ENCODE measurements around the gene GJA3. TPM values are rescaled to one million over a fixed set of nuclear protein-coding genes. Genes with fewer than 3 reads are reported as not detected.
A peak's percentile ranks its signal among the peaks of the same experiment; 100 is the strongest.

GJA3 gene
- total RNA-seq, 1 donor, result under 0.01 TPM

DNA sequence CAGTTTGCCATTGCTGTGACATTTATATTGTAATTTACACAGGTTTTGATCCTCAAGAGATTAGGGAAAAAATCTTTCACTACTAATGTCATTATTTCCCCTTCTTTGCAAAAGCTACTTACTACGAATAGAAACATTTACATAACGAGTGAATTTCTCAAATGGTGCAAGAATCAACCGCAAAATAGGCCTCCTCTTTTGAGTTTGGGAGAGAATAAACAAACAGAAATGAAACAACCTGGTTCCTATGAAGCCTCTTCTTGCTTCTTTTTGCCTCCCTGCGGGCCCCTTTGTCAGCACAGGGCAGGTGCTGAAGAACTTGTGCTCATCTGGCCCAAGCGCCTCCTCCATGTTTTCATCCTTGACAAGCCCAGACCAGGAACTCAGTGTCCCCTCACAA lies 10.1 kb upstream of the GJA3 start:
- no peaks in the 10 kb centered on the region for H3K36me3 ChIP-seq (ENCODE audit: insufficient read depth, low read length)
- DNase-seq (ENCODE audit: insufficient read length, low spot score, missing footprints), result no peak
- no peak overlapping the region for H3K4me3 ChIP-seq (ENCODE audit: insufficient read depth, low read length)
- no peaks in the 10 kb centered on the region for H3K79me2 ChIP-seq (ENCODE audit: insufficient read depth, low read length)
- peaks cover 37% of the 10 kb centered on the region for H3K27me3 ChIP-seq (ENCODE audit: insufficient read depth, low read length)
- H3K9me3 ChIP-seq (ENCODE audit: low read depth, low read length), result no peaks in the 10 kb centered on the region
- no peak overlapping the region for H2AFZ ChIP-seq (ENCODE audit: low read length)
- TF ChIP-seq, protein P1, sequence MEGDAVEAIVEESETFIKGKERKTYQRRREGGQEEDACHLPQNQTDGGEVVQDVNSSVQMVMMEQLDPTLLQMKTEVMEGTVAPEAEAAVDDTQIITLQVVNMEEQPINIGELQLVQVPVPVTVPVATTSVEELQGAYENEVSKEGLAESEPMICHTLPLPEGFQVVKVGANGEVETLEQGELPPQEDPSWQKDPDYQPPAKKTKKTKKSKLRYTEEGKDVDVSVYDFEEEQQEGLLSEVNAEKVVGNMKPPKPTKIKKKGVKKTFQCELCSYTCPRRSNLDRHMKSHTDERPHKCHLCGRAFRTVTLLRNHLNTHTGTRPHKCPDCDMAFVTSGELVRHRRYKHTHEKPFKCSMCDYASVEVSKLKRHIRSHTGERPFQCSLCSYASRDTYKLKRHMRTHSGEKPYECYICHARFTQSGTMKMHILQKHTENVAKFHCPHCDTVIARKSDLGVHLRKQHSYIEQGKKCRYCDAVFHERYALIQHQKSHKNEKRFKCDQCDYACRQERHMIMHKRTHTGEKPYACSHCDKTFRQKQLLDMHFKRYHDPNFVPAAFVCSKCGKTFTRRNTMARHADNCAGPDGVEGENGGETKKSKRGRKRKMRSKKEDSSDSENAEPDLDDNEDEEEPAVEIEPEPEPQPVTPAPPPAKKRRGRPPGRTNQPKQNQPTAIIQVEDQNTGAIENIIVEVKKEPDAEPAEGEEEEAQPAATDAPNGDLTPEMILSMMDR (IDR thresholded peaks at IDR 0.05; ENCODE audit: extremely low read depth, low read depth, low read length), result no peak
- H4K20me1 ChIP-seq (ENCODE audit: insufficient read depth, low read length), result no peaks in the 10 kb centered on the region
- H3K27ac ChIP-seq (ENCODE audit: low read depth, low read length), result no peak overlapping the region
- H3K4me1 ChIP-seq (ENCODE audit: insufficient read depth, low read length), result peaks cover 10% of the 10 kb centered on the region
- H3K4me2 ChIP-seq (ENCODE audit: insufficient read depth, low read length), result no peak overlapping the region

DNA sequence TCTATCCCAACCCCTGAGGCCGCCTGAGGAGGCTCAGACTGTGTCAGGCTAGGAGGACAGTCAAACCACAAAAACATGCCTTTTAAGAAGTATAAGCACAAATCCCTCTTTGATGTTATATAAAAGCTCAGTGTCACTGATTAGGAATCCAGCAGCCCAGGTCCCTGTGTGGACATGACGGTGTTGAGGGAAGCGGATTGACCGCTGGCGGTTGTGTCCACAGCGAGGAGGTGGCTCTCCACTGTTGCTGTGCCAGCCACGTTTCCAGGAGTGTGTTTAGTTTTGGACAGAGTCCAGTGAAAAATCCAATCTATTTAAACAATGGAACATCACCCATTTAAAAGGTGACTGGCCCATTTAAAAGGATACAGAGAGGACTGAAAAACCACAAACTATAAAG lies 7.5 kb upstream of the GJA3 start:
- no peak overlapping the region for H3K4me2 ChIP-seq (ENCODE audit: insufficient read depth, low read length)
- H3K79me2 ChIP-seq (ENCODE audit: insufficient read depth, low read length), result no peaks in the 10 kb centered on the region
- no peak overlapping the region for H3K27ac ChIP-seq (ENCODE audit: low read depth, low read length)
- H3K9me3 ChIP-seq (ENCODE audit: low read depth, low read length), result no peaks in the 10 kb centered on the region
- H4K20me1 ChIP-seq (ENCODE audit: insufficient read depth, low read length), result no peaks in the 10 kb centered on the region
- no peak overlapping the region for H2AFZ ChIP-seq (ENCODE audit: low read length)
- peaks cover 40% of the 10 kb centered on the region for H3K27me3 ChIP-seq (ENCODE audit: insufficient read depth, low read length)
- no peak overlapping the region for H3K4me3 ChIP-seq (ENCODE audit: insufficient read depth, low read length)
- DNase-seq (ENCODE audit: insufficient read length, low spot score, missing footprints), result no peak
- no peaks in the 10 kb centered on the region for H3K36me3 ChIP-seq (ENCODE audit: insufficient read depth, low read length)
- TF ChIP-seq, protein P1 (IDR thresholded peaks at IDR 0.05; ENCODE audit: extremely low read depth, low read depth, low read length), result no peak
- H3K4me1 ChIP-seq (ENCODE audit: insufficient read depth, low read length), result no peaks in the 10 kb centered on the region

DNA sequence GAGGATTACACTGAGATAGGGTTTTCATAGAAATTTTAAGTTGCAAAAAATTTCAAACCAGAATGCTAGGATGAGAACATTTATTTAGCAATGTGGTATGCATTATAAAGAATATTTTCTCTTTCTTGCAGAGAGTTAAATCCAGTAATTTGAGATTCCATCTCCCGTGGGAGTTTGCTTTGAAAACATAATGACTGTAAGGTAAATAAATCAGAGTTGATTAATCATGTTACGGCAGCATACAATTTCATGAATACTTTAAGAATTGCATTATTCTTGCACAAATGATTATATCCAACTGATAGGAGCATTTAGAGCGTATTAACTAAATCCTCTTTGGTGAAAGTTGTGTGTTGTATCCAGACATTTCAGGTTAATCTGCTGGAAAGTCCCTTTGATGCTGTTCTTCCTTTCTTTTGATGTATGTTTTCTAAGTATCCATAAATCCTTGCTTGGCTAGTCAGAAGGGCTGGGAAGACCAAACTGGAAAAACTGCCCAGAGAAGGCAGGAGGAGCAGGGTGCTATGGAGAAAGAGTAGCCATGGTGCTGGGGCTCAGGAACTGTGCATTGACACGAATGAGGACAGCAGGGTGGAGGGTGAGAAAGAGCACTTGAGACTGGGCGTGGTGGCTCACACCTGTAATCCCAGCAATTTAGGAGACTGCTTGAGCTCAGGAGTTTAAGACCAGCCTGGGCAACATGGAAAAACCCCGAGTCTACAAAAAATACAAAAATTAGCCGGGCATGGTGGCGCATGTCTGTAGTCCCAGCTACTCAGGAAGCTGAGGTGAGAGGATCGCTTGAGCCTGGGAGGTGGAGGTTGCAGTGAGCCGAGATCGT lies 4.8 kb upstream of the GJA3 start:
- Histone ChIP-seq H3K79me2 (ENCODE audit: insufficient read depth, low read length) (no peaks in the 10 kb centered on the region), H4K20me1 (ENCODE audit: insufficient read depth, low read length) (no peaks in the 10 kb centered on the region), H3K27ac (ENCODE audit: low read depth, low read length) (no peak overlapping the region), H3K27me3 (ENCODE audit: insufficient read depth, low read length) (peaks cover 54% of the 10 kb centered on the region), H3K4me1 (ENCODE audit: insufficient read depth, low read length) (no peaks in the 10 kb centered on the region), H2AFZ (ENCODE audit: low read length) (no peak overlapping the region), H3K4me2 (ENCODE audit: insufficient read depth, low read length) (no peak overlapping the region), H3K4me3 (ENCODE audit: insufficient read depth, low read length) (no peak overlapping the region), H3K9me3 (ENCODE audit: low read depth, low read length) (no peaks in the 10 kb centered on the region), H3K36me3 (ENCODE audit: insufficient read depth, low read length) (no peaks in the 10 kb centered on the region)
- TF ChIP-seq, protein P1 (IDR thresholded peaks at IDR 0.05; ENCODE audit: extremely low read depth, low read depth, low read length), result no peak
- DNase-seq (ENCODE audit: insufficient read length, low spot score, missing footprints), result peak; percentile 68

DNA sequence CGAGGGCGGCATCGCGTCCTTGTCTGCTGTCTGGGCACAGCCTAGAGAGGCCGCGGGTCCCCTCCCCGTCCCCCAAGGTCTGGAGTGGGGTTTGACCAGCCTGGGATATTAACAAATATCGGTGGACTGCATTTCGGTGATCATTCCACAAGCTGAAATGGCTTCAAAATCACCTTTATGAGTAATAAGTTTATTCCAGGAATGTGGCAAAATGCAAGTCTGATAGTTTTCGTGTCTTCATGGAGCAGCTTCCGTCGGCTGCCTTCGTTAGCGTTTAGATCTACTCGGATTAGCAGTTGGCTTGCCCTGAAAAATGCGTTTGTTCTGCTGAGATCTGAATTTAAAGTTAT lies 1.1 kb upstream of the GJA3 start:
- no peak overlapping the region for H3K4me2 ChIP-seq (ENCODE audit: insufficient read depth, low read length)
- DNase-seq (ENCODE audit: insufficient read length, low spot score, missing footprints), result no peak
- H3K4me3 ChIP-seq (ENCODE audit: insufficient read depth, low read length), result no peak overlapping the region
- no peaks in the 10 kb centered on the region for H3K79me2 ChIP-seq (ENCODE audit: insufficient read depth, low read length)
- H4K20me1 ChIP-seq (ENCODE audit: insufficient read depth, low read length), result no peaks in the 10 kb centered on the region
- H3K36me3 ChIP-seq (ENCODE audit: insufficient read depth, low read length), result no peaks in the 10 kb centered on the region
- no peak overlapping the region for H3K27ac ChIP-seq (ENCODE audit: low read depth, low read length)
- H2AFZ ChIP-seq (ENCODE audit: low read length), result no peak overlapping the region
- H3K27me3 ChIP-seq (ENCODE audit: insufficient read depth, low read length), result peaks cover 69% of the 10 kb centered on the region
- no peaks in the 10 kb centered on the region for H3K9me3 ChIP-seq (ENCODE audit: low read depth, low read length)
- TF ChIP-seq, protein P1 (IDR thresholded peaks at IDR 0.05; ENCODE audit: extremely low read depth, low read depth, low read length), result no peak
- peaks cover 9% of the 10 kb centered on the region for H3K4me1 ChIP-seq (ENCODE audit: insufficient read depth, low read length)
